SKM-1 treated with dmso at 0.1 percent for 144 hours (cell line): ENCODE data around the gene MOBP.
A peak's percentile ranks its signal among the peaks of the same experiment; 100 is the strongest.
"Not testable (repeated sequence)": the region's sequence is repeated elsewhere in the genome, so short reads cannot be mapped to it uniquely, and the experiment has no call there.

Source experiments
- DNase-seq: peaks from one replicate; lab custom pipeline; 2025; ENCODE audit not compliant: unreplicated experiment; lab: John Stamatoyannopoulos, UW

Gene MOBP, protein sequence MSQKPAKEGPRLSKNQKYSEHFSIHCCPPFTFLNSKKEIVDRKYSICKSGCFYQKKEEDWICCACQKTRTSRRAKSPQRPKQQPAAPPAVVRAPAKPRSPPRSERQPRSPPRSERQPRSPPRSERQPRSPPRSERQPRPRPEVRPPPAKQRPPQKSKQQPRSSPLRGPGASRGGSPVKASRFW

DNA sequence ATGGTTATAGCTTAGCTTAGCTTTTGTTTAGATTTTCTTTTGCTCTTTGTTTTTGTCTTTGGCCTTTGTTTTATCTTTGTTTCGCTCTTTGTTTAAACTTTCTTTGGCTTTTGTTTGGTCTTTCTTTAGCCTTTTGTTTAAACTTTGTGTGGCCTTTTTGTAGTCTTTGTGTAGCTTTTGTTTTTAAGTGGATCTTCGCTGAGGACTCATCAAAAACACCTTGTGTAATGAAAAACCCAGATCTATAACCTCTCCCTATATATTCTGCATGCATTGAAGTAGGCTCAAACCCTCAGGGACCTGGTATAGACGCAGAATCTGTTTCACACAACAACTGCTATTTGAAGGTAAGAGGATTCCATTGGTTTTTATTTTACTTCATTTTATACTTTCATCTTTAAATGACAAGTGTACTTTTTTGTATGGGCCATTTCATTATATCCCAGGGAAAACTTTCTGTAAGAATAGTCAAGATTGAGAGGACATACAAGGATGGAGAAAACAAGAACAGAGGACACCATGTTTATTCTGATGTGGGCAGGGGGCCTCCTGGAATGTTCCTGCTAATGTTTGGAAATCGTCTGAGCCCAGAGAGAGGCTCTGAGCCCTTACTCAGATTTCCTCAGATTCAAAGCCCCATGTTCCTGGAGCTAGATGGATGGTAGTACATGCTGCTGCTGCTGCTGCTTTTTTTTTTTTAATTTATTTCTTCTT, at the start of gene MOBP:
MOBP (plus strand) TSS at position 287 of the 714 bp plus-strand sequence. CDS start 34,390 bp downstream, outside the sequence.
- no peak for DNase-seq

DNA sequence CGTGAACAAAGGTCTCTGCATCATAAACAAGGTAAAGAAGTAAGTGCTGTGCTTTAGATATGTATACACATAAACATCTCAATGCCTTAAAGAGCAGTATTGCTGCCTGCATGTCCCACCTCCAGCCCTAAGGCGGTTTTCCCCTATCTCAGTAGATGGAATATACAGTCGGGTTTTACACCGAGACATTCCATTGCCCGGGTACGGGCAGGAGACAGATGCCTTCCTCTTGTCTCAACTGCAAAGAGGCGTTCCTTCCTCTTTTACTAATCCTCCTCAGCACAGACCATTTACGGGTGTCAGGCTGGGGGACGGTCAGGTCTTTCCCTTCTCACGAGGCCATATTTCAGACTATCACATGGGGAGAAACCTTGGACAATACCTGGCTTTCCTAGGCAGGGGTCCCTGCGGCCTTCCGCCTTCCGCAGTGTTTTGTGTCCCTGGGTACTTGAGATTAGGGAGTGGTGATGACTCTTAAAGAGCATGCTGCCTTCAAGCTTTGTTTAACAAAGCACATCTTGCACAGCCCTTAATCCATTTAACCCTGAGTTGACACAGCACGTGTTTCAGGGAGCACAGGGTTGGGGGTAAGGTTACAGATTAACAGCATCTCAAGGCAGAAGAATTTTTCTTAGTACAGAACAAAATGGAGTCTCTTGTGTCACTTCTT, 48.8 kb upstream of the MOBP start:
- DNase-seq = not testable (repeated sequence)

DNA sequence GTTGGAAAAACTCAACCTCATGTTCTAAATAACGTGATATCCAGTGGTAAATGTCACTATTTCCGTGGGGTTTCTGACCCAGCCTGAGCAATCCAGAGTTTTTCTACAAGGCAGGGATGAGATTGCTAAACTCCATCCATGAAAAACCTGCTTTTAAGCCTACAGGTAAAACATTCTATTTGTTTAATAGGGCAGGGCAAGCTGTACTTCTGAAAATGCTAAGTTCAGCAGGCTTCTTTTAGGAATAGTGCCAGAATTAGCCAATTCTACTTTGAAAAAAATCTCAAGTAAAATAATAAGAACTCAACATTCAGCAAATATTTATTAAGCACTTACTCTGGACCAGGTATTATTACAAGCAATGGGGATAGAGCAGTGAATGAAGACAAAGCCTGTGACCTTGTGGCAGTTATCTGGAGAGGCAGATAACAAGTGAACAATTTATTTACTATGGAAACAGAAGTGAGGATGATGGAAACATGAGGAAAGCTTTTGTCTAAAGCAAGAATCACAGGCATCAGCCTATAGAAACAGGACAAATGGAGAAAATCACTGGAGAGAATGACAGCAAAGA, 47.7 kb upstream of the MOBP start:
- no peak for DNase-seq

DNA sequence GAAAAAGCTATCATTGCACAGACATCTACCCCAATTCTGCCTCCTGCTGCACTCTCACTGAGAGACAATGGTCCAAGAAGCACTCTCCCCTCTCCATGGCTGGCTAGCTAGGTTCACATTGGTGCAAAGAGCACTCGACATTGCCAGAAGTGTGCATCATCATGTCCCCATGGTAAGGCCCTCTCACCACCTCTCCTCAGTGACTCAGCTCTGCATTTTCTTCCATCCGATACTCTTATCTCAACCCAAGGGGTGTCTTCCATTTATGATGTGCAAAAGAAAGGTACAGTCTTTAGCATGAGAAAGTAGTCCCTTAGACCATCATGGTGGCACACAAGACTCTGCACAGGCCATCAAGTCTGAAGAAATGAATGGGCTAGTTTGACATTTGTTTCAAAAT, 46.9 kb upstream of the MOBP start:
- no peak for DNase-seq

DNA sequence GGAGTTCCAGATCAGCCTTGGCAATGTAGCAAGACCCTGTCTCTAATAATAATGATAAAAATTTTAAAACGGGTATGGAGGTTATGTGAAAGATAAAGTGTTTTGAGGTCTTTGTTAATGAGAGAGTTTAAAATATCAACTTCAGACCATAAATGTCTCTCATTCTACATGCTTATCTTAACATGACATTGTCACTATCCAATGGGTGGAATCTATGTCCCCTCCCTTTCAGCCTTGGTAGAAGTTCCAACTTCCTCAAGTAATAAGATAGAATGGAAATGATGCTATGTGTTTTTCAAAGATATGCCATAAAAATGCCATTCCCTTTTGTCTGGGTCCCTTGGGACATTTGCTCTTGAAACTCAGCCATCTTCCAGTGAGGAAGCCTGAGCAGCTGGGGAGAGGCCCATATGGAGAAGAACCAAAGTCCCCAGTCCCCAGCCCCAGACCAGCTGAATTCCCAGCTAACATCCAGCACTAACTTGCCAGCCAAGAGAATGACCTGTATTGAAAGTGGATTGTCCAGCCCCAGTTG, 44.0 kb upstream of the MOBP start:
- DNase-seq = no peak

DNA sequence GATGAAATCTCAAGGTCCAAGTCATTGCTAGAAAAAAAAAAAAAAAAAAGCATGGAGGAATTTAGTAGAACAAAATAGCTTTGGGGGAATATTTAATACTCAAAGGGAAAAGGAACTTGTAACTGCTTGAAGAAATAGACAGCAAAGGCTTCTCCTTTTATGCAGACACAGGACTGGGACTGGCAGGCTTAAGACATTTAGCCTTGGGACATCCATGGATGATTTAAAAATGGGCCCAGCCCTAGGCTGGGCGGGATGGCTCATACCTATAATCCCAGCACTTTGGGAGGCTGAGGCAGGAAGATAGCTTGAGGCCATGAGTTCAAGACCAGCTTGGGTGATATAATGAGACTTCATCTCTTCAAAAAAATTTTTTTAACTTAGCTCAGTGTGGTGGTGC, 41.2 kb upstream of the MOBP start:
- no peak for DNase-seq

DNA sequence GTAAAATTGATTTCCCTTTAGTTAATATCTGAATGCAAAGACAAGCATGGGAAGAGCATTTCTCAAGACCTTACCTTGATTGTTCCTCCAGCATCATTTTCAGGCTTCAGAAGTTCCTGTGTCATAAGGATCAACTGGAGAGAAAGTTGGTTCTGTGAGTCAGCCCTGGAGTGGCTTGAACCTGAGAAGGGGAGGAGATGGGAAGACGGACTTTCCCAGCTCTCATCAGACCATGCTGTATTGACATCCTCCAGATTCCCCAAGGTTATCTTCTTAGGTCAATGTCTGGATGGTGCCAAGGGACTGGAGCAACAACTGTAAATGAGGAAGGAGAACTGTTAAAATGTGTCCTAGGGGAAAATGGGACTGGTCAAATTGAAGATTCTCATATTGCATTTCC, 40.0 kb upstream of the MOBP start:
- no peak for DNase-seq

DNA sequence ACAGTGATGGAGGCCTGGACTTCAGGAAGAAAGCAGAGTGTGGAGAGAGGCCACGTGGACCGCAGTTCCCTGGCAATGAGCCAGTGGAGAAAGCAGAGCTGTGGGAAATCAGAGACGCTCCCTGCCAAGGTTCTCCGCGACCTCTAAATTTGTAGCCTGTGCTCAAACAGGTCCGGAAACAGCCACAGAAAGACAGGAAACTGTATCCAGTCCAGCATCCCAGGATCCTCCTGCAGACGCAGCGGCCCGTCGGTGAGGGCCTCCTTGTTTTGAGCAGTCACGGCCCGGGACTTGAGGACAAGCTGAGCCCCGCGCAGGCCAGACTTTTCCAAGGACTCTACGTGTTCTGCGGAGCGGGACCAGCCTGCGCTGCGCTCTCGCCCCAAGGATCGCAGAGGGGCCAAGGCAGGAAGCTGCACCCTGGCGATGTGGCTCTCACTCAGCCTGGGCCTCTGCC, 38.7 kb upstream of the MOBP start:
- no peak for DNase-seq

DNA sequence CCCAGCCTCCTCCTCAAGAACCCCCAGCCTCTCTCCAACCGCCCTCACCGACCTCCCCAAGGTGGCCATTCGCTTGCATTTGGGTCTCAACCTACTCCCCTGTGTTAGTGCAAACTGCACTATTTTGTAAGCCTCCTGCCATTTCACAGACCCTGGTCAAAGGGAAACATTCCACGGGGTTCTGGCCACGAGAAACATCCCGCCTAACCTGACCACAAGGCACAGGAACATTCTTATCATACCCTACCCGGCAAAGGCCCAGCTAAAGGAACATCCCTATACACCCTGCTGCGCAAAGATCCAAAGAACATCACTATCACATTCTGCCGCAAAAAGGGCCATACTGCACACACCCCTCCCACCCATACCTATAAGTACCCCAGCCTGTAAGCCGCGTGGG, 38.0 kb upstream of the MOBP start:
- DNase-seq = no peak

DNA sequence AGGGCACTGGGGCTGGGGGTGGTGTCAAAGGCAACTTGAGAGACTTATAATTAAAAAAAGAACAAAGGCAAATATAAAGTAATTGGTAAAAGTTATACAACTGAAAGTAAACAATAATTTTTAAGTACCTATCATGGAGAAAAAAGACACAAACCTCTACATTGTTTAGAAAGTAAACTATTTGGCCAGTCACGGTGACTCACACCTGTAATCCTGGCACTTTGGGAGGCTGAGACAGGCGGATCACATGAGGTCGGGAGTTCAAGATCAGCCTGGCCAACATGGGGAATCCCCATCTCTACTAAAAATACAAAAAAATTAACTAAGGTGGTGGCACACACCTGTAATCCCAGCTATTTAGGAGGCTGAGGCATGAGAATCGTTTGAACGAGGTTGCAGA, 35.1 kb upstream of the MOBP start:
- no peak for DNase-seq

DNA sequence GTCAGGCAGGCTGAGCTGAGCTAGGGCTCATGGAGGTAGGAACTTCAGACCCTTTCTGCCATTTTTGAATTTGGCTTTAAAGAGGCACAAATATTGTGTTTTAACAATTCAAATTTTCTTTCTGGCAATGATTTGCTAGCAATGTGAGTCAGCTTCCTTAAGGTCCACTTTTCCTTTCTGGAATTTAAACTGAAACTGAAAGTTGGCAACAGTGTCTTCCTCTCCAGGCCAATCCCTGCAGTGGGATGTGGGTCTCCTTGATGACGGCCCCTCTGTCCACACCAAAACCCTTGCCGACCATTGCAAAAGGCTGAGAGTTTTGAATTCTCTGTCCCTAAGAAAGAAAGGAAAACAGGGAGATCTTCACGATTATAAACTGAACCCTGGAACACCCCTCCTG, 33.8 kb upstream of the MOBP start:
- no peak for DNase-seq

DNA sequence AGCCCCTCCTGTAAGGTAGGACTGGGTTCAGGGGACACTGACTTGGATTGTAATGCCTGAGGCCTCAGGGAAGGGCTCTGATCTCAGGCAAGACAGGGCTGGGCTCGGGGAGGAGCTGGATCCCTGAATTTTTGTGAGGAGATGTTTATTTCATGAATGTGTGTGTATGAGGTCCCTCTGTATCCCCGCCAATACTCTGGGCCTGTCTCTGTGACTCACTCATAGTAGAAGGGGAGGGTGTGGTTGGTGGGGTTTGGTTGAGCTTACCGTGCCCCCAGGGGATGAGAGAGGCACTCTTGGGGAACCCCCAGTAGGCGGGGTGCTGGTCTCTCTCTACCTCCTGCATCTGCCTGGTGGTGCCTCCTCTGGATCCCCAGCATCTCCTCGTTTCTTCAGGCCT, 32.9 kb upstream of the MOBP start:
- DNase-seq = no peak

DNA sequence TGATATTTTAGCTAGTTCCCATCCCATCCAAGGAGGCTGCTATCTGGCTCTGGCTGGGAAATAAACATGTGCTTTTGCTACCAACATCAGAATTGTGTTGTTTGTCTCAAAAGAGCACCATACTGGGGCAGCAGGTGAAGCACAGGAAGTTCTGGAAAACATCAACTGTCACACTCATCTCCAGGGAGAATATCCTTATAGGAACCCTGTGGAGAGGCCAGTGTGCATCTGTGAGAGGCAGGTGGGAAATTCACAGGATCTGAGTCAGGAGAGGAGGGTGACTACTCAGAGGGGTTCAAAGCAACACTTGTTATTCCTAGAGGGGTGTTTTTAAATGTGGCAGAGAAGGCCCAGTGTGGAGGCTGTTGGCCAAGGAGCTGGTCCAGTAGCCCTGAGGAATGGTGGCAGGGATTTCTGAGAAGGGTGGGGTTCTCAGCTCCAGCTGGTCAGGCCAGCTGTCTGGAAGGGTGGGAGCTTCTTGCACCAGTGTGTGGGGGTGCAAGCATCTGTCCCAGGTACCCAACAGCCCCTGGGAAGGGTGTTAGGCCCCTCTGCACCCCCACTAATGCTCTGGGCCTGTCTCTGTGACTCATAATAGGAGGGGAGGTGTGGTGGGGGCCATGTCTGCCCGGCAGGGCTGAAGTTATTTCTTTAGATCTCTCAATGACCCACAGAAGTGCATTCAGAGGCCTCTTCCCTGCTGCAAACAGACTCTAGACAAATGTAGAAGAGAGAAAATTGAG, 32.3 kb upstream of the MOBP start:
- DNase-seq = no peak

DNA sequence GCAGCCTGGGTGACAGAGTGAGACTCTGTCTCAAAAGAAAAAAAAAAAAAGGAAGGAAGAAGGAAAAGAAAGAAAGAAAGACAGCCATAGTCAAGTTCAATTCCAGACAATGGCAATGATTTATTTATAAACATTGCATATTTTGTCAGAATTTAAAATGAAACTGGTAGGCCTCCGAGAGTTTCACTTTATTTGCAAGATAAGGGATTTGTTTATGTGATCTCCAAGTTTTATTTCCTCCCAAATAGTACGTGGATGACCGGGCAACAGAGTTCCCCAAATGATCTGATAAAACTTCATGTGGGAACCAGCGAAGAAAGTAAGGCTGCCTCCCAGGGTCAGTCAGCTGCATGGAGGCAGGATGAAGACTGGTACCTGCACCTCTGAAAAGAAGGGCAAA, 28.6 kb upstream of the MOBP start:
- DNase-seq = no peak

DNA sequence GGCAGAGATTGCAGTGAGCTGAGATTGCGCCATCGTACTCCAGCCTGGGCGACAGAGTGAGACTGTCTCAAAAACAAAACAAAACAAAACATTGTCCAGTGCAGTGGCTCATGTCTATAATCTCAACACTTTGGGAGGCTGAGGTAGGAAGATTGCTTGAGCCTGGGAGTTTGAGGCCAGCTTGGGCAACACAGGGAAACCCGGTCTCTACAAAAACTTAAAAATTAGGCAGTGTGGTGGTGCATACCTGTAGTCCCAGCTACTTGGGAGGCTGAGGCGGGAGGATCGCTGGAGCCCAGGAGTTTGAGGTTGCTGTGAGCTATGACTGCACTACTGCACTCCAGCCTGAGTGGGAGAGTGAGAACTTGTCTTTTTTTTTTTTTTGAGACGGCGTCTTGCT, 27.2 kb upstream of the MOBP start:
- no peak for DNase-seq

DNA sequence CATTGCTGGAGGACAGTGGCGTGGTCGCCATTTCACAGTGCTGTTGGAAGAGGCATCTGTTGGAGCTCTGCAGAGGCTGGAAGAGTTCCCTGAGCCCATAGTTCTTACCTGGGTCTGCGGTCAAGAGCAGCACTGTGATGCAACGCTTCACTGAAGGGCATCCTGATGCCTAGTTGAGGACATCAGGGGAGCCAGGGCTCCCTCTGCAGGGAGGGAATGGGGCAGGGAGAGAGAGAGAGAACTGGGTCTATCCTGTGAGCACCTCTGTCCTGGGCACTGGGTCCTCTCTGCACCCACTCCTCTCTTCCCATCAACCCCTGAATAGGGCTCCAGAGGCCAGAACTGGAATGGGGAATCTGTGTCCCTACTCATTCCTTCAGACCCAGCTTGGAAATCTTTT, 23.9 kb upstream of the MOBP start:
- no peak for DNase-seq

DNA sequence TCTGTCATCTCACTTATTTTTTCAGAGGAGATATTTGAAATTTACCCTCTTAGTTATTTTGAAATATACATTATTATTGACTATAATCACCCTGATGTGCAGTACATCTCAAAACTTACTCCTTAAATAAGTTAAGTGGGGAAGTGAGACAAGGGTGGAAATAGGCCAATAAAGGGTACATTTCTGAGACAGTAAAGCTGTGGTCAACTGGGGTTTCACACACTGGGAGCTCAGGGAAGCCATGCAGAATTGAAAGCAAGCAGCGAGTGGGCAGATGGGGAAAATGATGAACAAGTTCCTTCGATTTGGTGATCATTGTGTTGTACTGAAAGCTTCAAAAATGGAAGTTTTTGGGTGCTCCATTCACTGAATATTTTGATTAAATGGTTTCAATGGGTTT, 21.6 kb upstream of the MOBP start:
- DNase-seq = no peak

DNA sequence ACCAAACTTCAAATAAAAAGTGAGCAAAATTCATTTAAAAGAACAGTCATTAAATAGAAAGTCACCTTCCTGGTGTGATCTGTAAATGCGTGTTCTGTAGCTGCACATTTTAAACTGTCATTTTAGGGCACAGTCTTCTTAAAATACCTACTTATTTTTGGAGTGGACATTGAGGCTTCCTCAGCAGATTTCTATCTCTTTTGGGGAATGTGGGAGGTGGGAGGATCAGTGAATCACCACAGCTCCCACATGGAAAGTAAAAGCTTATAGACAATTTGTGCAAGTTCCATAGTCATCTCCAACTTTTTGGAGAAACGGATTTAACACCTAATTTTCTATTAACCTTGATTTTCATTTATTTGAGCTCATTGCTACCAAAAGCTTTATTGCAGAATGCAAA, 21.0 kb upstream of the MOBP start:
- DNase-seq = no peak

DNA sequence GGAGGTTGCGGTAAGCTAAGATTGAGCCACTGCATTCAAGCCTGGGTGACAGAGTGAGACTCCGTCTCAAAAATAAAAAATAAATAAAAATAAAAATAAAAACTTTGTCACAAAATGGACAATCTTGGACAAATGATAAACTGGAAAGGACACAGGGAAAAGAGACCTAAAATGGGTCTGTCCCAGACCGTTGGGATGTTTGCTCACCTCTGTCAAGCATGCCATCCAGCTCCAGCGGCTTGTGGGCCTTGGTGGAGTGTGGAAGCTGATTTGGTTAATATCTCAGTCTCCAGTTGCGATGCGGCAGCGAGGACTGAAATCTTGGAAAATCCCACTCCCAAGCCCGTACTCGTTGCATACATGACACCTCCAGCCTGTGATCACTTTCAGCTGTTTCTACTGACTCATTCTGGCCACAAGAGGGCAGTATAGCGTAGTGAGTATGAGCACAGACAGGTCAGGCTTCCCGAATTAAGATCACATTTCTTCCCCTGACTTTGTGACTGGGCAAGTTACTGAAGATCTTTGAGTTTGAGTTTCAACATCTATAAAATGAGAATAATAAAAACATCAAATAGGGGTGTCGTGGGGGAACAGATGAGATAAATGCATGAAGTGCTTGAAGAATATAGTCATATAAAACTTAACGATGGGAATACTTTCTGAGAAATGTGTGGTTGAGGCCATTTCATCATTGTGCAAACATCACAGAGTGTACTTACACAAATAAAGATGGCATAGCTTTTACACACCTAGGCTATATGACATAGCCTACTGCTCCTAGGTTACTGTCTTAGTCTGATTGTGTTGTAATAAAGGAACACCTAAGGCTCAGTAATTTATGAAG, 19.6 kb upstream of the MOBP start:
- DNase-seq = peak; percentile 54
